Breast epithelium (tissue), 4 donors: ENCODE measurements around the gene PRKG1. TPM values are rescaled to one million over a fixed set of nuclear protein-coding genes. Genes with fewer than 3 reads are reported as not detected.

Source experiments
- DNase-seq, 2 donors: peaks; one replicate each; pipeline ENCODE4 v3.0.0-alpha.2; 2019; ENCODE audit warnings: low spot score in 2 of 2
- H3K27ac ChIP-seq, 2 donors: fragments of 200-600 bp; sonication (generic) in 1 of 2; one replicate each; pipeline ENCODE4 v1.5.1; 2016 to 2019; ENCODE audit warnings: mild to moderate bottlenecking in 1 of 2
- H3K27me3 ChIP-seq, 2 donors: fragments of 200-600 bp; sonication (generic) in 1 of 2; one replicate each; pipeline versions ENCODE4 v1.5.1 to v1.6.0; 2017 to 2019; ENCODE audit warnings: control low read depth in 1 of 2, mild to moderate bottlenecking in 1 of 2
- H3K36me3 ChIP-seq: fragments of 200-600 bp; one replicate; pipeline ENCODE4 v1.5.1; 2019
- H3K4me1 ChIP-seq, 2 donors: fragments of 200-600 bp; sonication (generic); one replicate each; pipeline ENCODE4 v1.5.1; 2016 to 2019; ENCODE audit warnings: control low read depth in 1 of 2
- H3K4me3 ChIP-seq, 3 donors: fragments of 200-600 bp; sonication (generic); 1 replicate in 2 of 3; 2 replicates in 1 of 3; pipeline ENCODE4 v1.5.1; 2016 to 2019; ENCODE audit warnings: mild to moderate bottlenecking in 3 of 3, moderate library complexity in 2 of 3
- H3K9me3 ChIP-seq, 2 donors: fragments of 200-600 bp; sonication (generic) in 1 of 2; one replicate each; pipeline ENCODE4 v1.5.1; 2016 to 2019; ENCODE audit warnings: control low read depth in 1 of 2
- CTCF ChIP-seq, 3 donors: fragments of 450-650 bp; IDR thresholded peaks; one replicate each; pipeline ENCODE4 v1.5.1; 2016 to 2017; ENCODE audit warnings: antibody characterized with exemption in 3 of 3, mild to moderate bottlenecking in 3 of 3, moderate library complexity in 3 of 3
- POLR2A ChIP-seq: fragments of 450-650 bp; IDR thresholded peaks from one replicate; pipeline ENCODE4 v1.6.1; 2016; ENCODE audit warnings: antibody characterized with exemption, mild to moderate bottlenecking, moderate library complexity
- POLR2AphosphoS5 ChIP-seq, 3 donors: sonication (generic); formaldehyde crosslinking; IDR thresholded peaks; one replicate each; pipeline ENCODE4 v1.6.1; 2017; ENCODE audit warnings: antibody characterized with exemption in 3 of 3
- intact Hi-C: fragments of 100-400 bp; cut with DNase I; formaldehyde crosslinking; loops from one replicate; pipeline ENCODE4 v1.15.1; 2023; ENCODE audit warnings: low total_unique reads
- total RNA-seq, 3 donors: library from RNA; depleted of rRNA; stranded (reverse); fragments of >200 nt; gene quantifications; one replicate each; pipeline ENCODE4 v1.1.0, GENCODE V29; 2016

Gene PRKG1
- total RNA-seq, 3 donors from 2014 or later = 10.9 to 36.9 (median 19.7) TPM

GRCh38 chr10:51233337-51234100 lies 159.2 kb downstream of the PRKG1 start:
- Histone ChIP-seq H3K36me3 (no peaks in the 10 kb centered on the region), H3K4me1 (no peaks in the 10 kb centered on the region), H3K27ac (no peak overlapping the region), H3K9me3 (no peaks in the 10 kb centered on the region), H3K27me3 (no peaks in the 10 kb centered on the region), H3K4me3 (no peak overlapping the region)
- intact Hi-C loops = no loop called here
- TF ChIP-seq POLR2AphosphoS5 (IDR thresholded peaks at IDR 0.05) (no peak), POLR2A (no peak), CTCF (IDR thresholded peaks at IDR 0.05) (no peak)
- no peak for DNase-seq

GRCh38 chr10:51235865-51236264 lies 161.6 kb downstream of the PRKG1 start:
- intact Hi-C loops = no loop called here
- no peaks in the 10 kb centered on the region for H3K27me3 ChIP-seq
- H3K27ac ChIP-seq = no peak overlapping the region
- no peaks in the 10 kb centered on the region for H3K9me3 ChIP-seq
- no peak for DNase-seq
- TF ChIP-seq CTCF (IDR thresholded peaks at IDR 0.05) = no peak
- TF ChIP-seq POLR2A = no peak
- no peak for TF ChIP-seq POLR2AphosphoS5 (IDR thresholded peaks at IDR 0.05)
- H3K4me3 ChIP-seq = no peak overlapping the region
- H3K36me3 ChIP-seq = no peaks in the 10 kb centered on the region
- no peaks in the 10 kb centered on the region for H3K4me1 ChIP-seq

GRCh38 chr10:51239006-51239405 lies 164.7 kb downstream of the PRKG1 start:
- Histone ChIP-seq H3K4me1 (no peaks in the 10 kb centered on the region), H3K4me3 (no peak overlapping the region), H3K36me3 (no peaks in the 10 kb centered on the region), H3K9me3 (no peaks in the 10 kb centered on the region), H3K27ac (no peak overlapping the region), H3K27me3 (no peaks in the 10 kb centered on the region)
- no peak for DNase-seq
- intact Hi-C loops = no loop called here
- no peak for TF ChIP-seq POLR2AphosphoS5 (IDR thresholded peaks at IDR 0.05)
- no peak for TF ChIP-seq POLR2A
- TF ChIP-seq CTCF (IDR thresholded peaks at IDR 0.05) = no peak

- Histone ChIP-seq H3K36me3 (no peaks in the 10 kb centered on the region), H3K4me3 (no peak overlapping the region), H3K27ac (no peak overlapping the region), H3K4me1 (peaks cover 0 to 10% of the 10 kb centered on the region in 2 donors), H3K9me3 (no peaks in the 10 kb centered on the region), H3K27me3 (no peaks in the 10 kb centered on the region)
- no peak for TF ChIP-seq POLR2A
- TF ChIP-seq CTCF (IDR thresholded peaks at IDR 0.05) = no peak
- TF ChIP-seq POLR2AphosphoS5 (IDR thresholded peaks at IDR 0.05) = no peak
- intact Hi-C loops = no loop called here
- no peak for DNase-seq
Measured at GRCh38 chr10:51241461-51241860, 167.2 kb downstream of the PRKG1 start.

GRCh38 chr10:51242393-51242792 lies 168.1 kb downstream of the PRKG1 start:
- no peak for TF ChIP-seq CTCF (IDR thresholded peaks at IDR 0.05)
- no peak for TF ChIP-seq POLR2AphosphoS5 (IDR thresholded peaks at IDR 0.05)
- no peak for TF ChIP-seq POLR2A
- no peak for DNase-seq
- no peaks in the 10 kb centered on the region for H3K27me3 ChIP-seq
- H3K27ac ChIP-seq = no peak overlapping the region
- H3K4me1 ChIP-seq = peaks cover 0 to 10% of the 10 kb centered on the region in 2 donors
- no peaks in the 10 kb centered on the region for H3K9me3 ChIP-seq
- H3K36me3 ChIP-seq = no peaks in the 10 kb centered on the region
- H3K4me3 ChIP-seq = no peak overlapping the region
- intact Hi-C loops = no loop called here
